Measurements from ENCODE around the gene IGF1. TPM values are rescaled to one million over a fixed set of nuclear protein-coding genes. Genes with fewer than 3 reads are reported as not detected.

The IGF1 gene
- total and polyA plus RNA-seq, 9 of the 15 experiments (the other 6 are each of a cell fraction or from before 2014, with no cell fraction given): 3.7 to 13.9 (median 4.5) TPM

DNA sequence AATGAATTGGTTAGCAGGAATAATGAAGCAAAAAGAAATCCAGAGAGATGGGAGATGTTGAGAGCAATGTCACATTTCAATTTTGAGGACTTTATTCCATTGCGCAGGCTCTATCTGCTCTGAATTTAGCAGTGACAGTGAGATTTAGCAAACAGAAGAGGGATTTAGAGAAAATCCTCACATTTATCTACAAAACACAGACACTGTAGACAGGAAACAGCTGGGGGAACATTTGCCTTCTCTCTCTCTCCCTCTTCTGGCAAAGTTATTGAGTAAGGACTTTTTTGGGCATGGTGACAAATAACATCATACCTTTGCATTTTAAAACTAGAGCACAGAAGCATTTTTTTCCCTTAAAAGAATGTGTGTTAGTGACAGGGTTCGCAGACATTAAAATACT, at the start of gene IGF1 (continued):
- no peak for TF ChIP-seq ZNF395 (CRISPR knock-in tag; IDR thresholded peaks at IDR 0.05)
- TF ChIP-seq PBX2 (CRISPR knock-in tag; IDR thresholded peaks at IDR 0.05; ENCODE audit: low read depth): no peak
- no peak; the same call in 1 of the 2 replicates for TF ChIP-seq PBX2 (tag; conservative IDR thresholded peaks at IDR 0.05; ENCODE audit: low read depth)
- TF ChIP-seq, protein P1, sequence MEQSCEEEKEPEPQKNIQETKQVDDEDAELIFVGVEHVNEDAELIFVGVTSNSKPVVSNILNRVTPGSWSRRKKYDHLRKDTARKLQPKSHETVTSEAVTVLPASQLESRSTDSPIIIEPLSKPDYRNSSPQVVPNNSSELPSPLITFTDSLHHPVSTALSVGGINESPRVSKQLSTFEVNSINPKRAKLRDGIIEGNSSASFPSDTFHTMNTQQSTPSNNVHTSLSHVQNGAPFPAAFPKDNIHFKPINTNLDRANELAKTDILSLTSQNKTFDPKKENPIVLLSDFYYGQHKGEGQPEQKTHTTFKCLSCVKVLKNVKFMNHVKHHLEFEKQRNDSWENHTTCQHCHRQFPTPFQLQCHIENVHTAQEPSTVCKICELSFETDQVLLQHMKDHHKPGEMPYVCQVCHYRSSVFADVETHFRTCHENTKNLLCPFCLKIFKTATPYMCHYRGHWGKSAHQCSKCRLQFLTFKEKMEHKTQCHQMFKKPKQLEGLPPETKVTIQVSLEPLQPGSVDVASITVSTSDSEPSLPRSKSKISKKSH (CRISPR knock-in tag; IDR thresholded peaks at IDR 0.05): no peak
- TF ChIP-seq EP300 (IDR thresholded peaks at IDR 0.05; ENCODE audit: low read length): peak; percentile 86
- TF ChIP-seq MTA2 (IDR thresholded peaks at IDR 0.05; ENCODE audit: low read depth): peak; percentile 58; the same call in 1 of the 2 replicates
- TF ChIP-seq, protein P2, sequence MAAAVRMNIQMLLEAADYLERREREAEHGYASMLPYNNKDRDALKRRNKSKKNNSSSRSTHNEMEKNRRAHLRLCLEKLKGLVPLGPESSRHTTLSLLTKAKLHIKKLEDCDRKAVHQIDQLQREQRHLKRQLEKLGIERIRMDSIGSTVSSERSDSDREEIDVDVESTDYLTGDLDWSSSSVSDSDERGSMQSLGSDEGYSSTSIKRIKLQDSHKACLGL (CRISPR knock-in tag; IDR thresholded peaks at IDR 0.05; ENCODE audit: borderline replicate concordance, poor library complexity, severe bottlenecking): no peak
- TF ChIP-seq, protein P3, sequence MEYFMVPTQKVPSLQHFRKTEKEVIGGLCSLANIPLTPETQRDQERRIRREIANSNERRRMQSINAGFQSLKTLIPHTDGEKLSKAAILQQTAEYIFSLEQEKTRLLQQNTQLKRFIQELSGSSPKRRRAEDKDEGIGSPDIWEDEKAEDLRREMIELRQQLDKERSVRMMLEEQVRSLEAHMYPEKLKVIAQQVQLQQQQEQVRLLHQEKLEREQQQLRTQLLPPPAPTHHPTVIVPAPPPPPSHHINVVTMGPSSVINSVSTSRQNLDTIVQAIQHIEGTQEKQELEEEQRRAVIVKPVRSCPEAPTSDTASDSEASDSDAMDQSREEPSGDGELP (CRISPR knock-in tag; IDR thresholded peaks at IDR 0.05; ENCODE audit: borderline replicate concordance): peak; percentile 59; the same call in 1 of the 2 replicates
- no peak for TF ChIP-seq ZBTB8A (IDR thresholded peaks at IDR 0.05; ENCODE audit: partially characterized antibody)
- TF ChIP-seq ZNF407 (IDR thresholded peaks at IDR 0.05; ENCODE audit: low read depth): no peak
- TF ChIP-seq TAF9B (IDR thresholded peaks at IDR 0.05; ENCODE audit: partially characterized antibody): peak; percentile 49
- TF ChIP-seq CBFA2T3 (IDR thresholded peaks at IDR 0.05): peak; percentile 92

All from K562 (cell line).